GM23338 (cell line): ENCODE data around the gene CLC.

Experiments used
- CREB1 ChIP-seq: fragments of 250-450 bp; sonication (Bioruptor Pico); IDR thresholded peaks from 2 replicates; pipeline ENCODE4 v1.5.0; 2020; ENCODE audit warnings: low read depth, mild to moderate bottlenecking, moderate library complexity
- CTCF ChIP-seq, 2 experiments: fragments of 200-600 bp in 1 of 2; sonication (generic) in 1 of 2; conservative IDR thresholded peaks; 2 replicates each; pipeline versions ENCODE4 v1.5.1 to v1.6.1; 2016 to 2017; ENCODE audit warnings: antibody characterized with exemption in 2 of 2, low read depth in 2 of 2, mild to moderate bottlenecking in 2 of 2, moderate library complexity in 1 of 2
- EZH2 ChIP-seq: fragments of 200-600 bp; sonication (generic); IDR thresholded peaks from one replicate; pipeline ENCODE4 v1.8.0; 2017; ENCODE audit warnings: antibody characterized with exemption, mild to moderate bottlenecking, low read depth; ENCODE audit not compliant: unreplicated experiment
- EZH2phosphoT487 ChIP-seq: fragments of 200-600 bp; sonication (generic); IDR thresholded peaks from one replicate; pipeline ENCODE4 v1.8.1; 2018; ENCODE audit warnings: antibody characterized with exemption; ENCODE audit not compliant: unreplicated experiment
- JUNB ChIP-seq: IDR thresholded peaks from one replicate; pipeline ENCODE4 v1.6.1; 2016; ENCODE audit warnings: antibody characterized with exemption; ENCODE audit not compliant: unreplicated experiment
- NANOG ChIP-seq: IDR thresholded peaks from 2 replicates; pipeline ENCODE4 v1.6.1; 2016; ENCODE audit warnings: antibody characterized with exemption, borderline replicate concordance
- POLR2AphosphoS5 ChIP-seq: IDR thresholded peaks from 2 replicates; pipeline ENCODE4 v1.6.1; 2016; ENCODE audit warnings: antibody characterized with exemption, low read depth
- REST ChIP-seq: IDR thresholded peaks from one replicate; pipeline ENCODE4 v1.6.1; 2018; ENCODE audit warnings: antibody characterized with exemption; ENCODE audit not compliant: unreplicated experiment
- STAT1 ChIP-seq: IDR thresholded peaks from one replicate; pipeline ENCODE4 v1.6.1; 2016; ENCODE audit warnings: antibody characterized with exemption; ENCODE audit not compliant: unreplicated experiment
- ZNF114 ChIP-seq: fragments of 250-450 bp; sonication (Bioruptor Pico); IDR thresholded peaks from 2 replicates; pipeline ENCODE4 v1.5.0; 2020; ENCODE audit warnings: mild to moderate bottlenecking, moderate library complexity

GRCh38 chr19:39752390-39752789, 14.6 kb upstream of the CLC start:
- no peak for TF ChIP-seq CTCF (conservative IDR thresholded peaks at IDR 0.05; ENCODE audit: low read depth in 2 of 2)
- no peak for TF ChIP-seq POLR2AphosphoS5
- TF ChIP-seq EZH2 = no peak
- TF ChIP-seq REST = no peak
- no peak for TF ChIP-seq EZH2phosphoT487
- TF ChIP-seq CREB1 (CRISPR knock-in tag) = no peak
- TF ChIP-seq STAT1 = no peak
- TF ChIP-seq ZNF114 (CRISPR knock-in tag) = no peak
- no peak for TF ChIP-seq JUNB
- TF ChIP-seq NANOG = no peak
